ENCODE data around the gene CAMTA1. TPM values are rescaled to one million over a fixed set of nuclear protein-coding genes. Genes with fewer than 3 reads are reported as not detected.

Gene CAMTA1
- total RNA-seq, 1 experiment from 2014 or later, result 69.5 TPM

- H3K36me3 ChIP-seq (ENCODE audit: control insufficient read depth in 1 of 2, insufficient read depth in 2 of 2, low read length in 2 of 2), result no peaks in the 10 kb centered on the region
- H3K79me2 ChIP-seq (ENCODE audit: insufficient read depth, low read length), result no peaks in the 10 kb centered on the region
- H3K9me2 ChIP-seq (ENCODE audit: insufficient read depth), result no peaks in the 10 kb centered on the region
- H4K20me1 ChIP-seq (ENCODE audit: insufficient read depth), result no peaks in the 10 kb centered on the region
- H2AFZ ChIP-seq (ENCODE audit: low read depth, low read length, poor library complexity, severe bottlenecking), result no peak overlapping the region
- peaks cover 3 to 5% of the 10 kb centered on the region in 2 experiments; a peak in 2 of 4 replicates for H3K4me1 ChIP-seq (ENCODE audit: control insufficient read depth in 1 of 2, insufficient read depth in 2 of 2, low read length in 2 of 2)
- H3K4me2 ChIP-seq (ENCODE audit: low read length), result no peak overlapping the region
- intact Hi-C loops (cut with micrococcal nuclease), result no loop called here
- no peak overlapping the region for H3K27ac ChIP-seq (ENCODE audit: low read depth, low read length)
- ATAC-seq (no peak), DNase-seq (ENCODE audit: low read depth, low spot score) (no peak)
- ChIA-PET RAD21 (ENCODE audit: low non-redundant PET in 1 of 2, low total read pairs in 2 of 2, uncharacterized antibody in 2 of 2, unreplicated experiment in 2 of 2) (no interaction called here), CTCF (no interaction called here), POLR2A (no interaction called here)
- TF ChIP-seq MAX (IDR thresholded peaks at IDR 0.05), result no peak
- no peak for TF ChIP-seq TCF7L2 (IDR thresholded peaks at IDR 0.05; ENCODE audit: borderline replicate concordance, extremely low read depth, insufficient read depth, insufficient read length)
- no peak overlapping the region for H3K9ac ChIP-seq (ENCODE audit: low read length)
- H3K27me3 ChIP-seq (ENCODE audit: insufficient read depth, low read length), result no peaks in the 10 kb centered on the region
- no peak overlapping the region for H3K4me3 ChIP-seq (replicated peaks in 1 of 2; ENCODE audit: low read depth in 1 of 2, low read length in 2 of 2)
- BruUV-seq (replicated peaks), result no TSS peak
- H3K9me3 ChIP-seq (ENCODE audit: control insufficient read depth in 1 of 2, insufficient read depth in 1 of 2, low read depth in 1 of 2, low read length in 2 of 2), result no peaks in the 10 kb centered on the region
Observed at GRCh38 chr1:7422081-7422480, 636.8 kb downstream of the CAMTA1 start.

- intact Hi-C loops (cut with micrococcal nuclease), result no loop called here
- TF ChIP-seq ZNF274 (IDR thresholded peaks at IDR 0.05; ENCODE audit: low read depth, low read length), result no peak
- H4K20me1 ChIP-seq (ENCODE audit: insufficient read depth), result no peaks in the 10 kb centered on the region
- peaks cover 3 to 4% of the 10 kb centered on the region in 2 experiments; a peak in 2 of 4 replicates for H3K4me1 ChIP-seq (ENCODE audit: control insufficient read depth in 1 of 2, insufficient read depth in 2 of 2, low read length in 2 of 2)
- no peaks in the 10 kb centered on the region for H3K36me3 ChIP-seq (ENCODE audit: control insufficient read depth in 1 of 2, insufficient read depth in 2 of 2, low read length in 2 of 2)
- H3K27ac ChIP-seq (ENCODE audit: low read depth, low read length), result no peak overlapping the region
- no peak overlapping the region for H3K4me2 ChIP-seq (ENCODE audit: low read length)
- RAD21 ChIA-PET (ENCODE audit: low non-redundant PET in 1 of 2, low total read pairs in 2 of 2, uncharacterized antibody in 2 of 2, unreplicated experiment in 2 of 2), result no interaction called here
- DNase-seq (ENCODE audit: low read depth, low spot score) (no peak), ATAC-seq (no peak)
- no peaks in the 10 kb centered on the region for H3K79me2 ChIP-seq (ENCODE audit: insufficient read depth, low read length)
- CTCF ChIA-PET, result no interaction called here
- H2AFZ ChIP-seq (ENCODE audit: low read depth, low read length, poor library complexity, severe bottlenecking), result no peak overlapping the region
- H3K9ac ChIP-seq (ENCODE audit: low read length), result no peak overlapping the region
- H3K4me3 ChIP-seq (replicated peaks in 1 of 2; ENCODE audit: low read depth in 1 of 2, low read length in 2 of 2), result no peak overlapping the region
- POLR2A ChIA-PET, result no interaction called here
- H3K9me3 ChIP-seq (ENCODE audit: control insufficient read depth in 1 of 2, insufficient read depth in 1 of 2, low read depth in 1 of 2, low read length in 2 of 2), result no peaks in the 10 kb centered on the region
- BruUV-seq (replicated peaks), result no TSS peak
- no peaks in the 10 kb centered on the region for H3K9me2 ChIP-seq (ENCODE audit: insufficient read depth)
- H3K27me3 ChIP-seq (ENCODE audit: insufficient read depth, low read length), result no peaks in the 10 kb centered on the region
Observed at GRCh38 chr1:7422561-7422960, 637.3 kb downstream of the CAMTA1 start.

Data from HCT116 (cell line).